Thyroid gland (tissue), 4 donors: Measurements from ENCODE around the gene FAM20A.

Experiments used
- POLR2A ChIP-seq, 2 donors: fragments of 450-650 bp; IDR thresholded peaks; one replicate each; pipeline ENCODE4 v1.6.1; 2017; ENCODE audit warnings: antibody characterized with exemption in 2 of 2, mild to moderate bottlenecking in 2 of 2, moderate library complexity in 1 of 2
- TF ChIP-seq, protein P1 (sequence below), 6 experiments: fragments of 200-600 bp in 3 of 6; fragments of 450-650 bp in 3 of 6; sonication (generic) in 3 of 6; IDR thresholded peaks; one replicate each; pipeline ENCODE4 v1.5.1; 2016 to 2019; ENCODE audit warnings: antibody characterized with exemption in 6 of 6, mild to moderate bottlenecking in 2 of 6, inconsistent platforms in 1 of 6, moderate library complexity in 1 of 6

GRCh38 chr17:68601565-68602288 is 560 bp upstream of the FAM20A start:
- TF ChIP-seq, protein P1, sequence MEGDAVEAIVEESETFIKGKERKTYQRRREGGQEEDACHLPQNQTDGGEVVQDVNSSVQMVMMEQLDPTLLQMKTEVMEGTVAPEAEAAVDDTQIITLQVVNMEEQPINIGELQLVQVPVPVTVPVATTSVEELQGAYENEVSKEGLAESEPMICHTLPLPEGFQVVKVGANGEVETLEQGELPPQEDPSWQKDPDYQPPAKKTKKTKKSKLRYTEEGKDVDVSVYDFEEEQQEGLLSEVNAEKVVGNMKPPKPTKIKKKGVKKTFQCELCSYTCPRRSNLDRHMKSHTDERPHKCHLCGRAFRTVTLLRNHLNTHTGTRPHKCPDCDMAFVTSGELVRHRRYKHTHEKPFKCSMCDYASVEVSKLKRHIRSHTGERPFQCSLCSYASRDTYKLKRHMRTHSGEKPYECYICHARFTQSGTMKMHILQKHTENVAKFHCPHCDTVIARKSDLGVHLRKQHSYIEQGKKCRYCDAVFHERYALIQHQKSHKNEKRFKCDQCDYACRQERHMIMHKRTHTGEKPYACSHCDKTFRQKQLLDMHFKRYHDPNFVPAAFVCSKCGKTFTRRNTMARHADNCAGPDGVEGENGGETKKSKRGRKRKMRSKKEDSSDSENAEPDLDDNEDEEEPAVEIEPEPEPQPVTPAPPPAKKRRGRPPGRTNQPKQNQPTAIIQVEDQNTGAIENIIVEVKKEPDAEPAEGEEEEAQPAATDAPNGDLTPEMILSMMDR (IDR thresholded peaks at IDR 0.05) = no peak
- TF ChIP-seq POLR2A (IDR thresholded peaks at IDR 0.05) = no peak
